GM23338 (cell line): ENCODE measurements around the gene FOXF1. TPM values are rescaled to one million over a fixed set of nuclear protein-coding genes. Genes with fewer than 3 reads are reported as not detected.
A peak's percentile ranks its signal among the peaks of the same experiment; 100 is the strongest.

Experiments used
- ATAC-seq: fragments of 200-7000 bp; cut with Tn5 transposase; 3 replicates; pipeline ENCODE4 v1.9.1; 2020
- DNase-seq: peaks from one replicate; pipeline ENCODE4 v3.0.0-alpha.2; 2015; ENCODE audit warnings: low spot score
- H2AFZ ChIP-seq: fragments of 200-600 bp; sonication (generic); 2 replicates; pipeline ENCODE4 v1.8.0; 2016; ENCODE audit warnings: antibody characterized with exemption, mild to moderate bottlenecking, moderate library complexity
- H3F3A ChIP-seq: fragments of 200-600 bp; sonication (generic); replicated peaks from 2 replicates; pipeline ENCODE4 v1.8.0; 2017; ENCODE audit warnings: antibody characterized with exemption, mixed run types, low read depth
- H3K27ac ChIP-seq: fragments of 200-600 bp; sonication (generic); 2 replicates; pipeline ENCODE4 v1.6.1; 2016; ENCODE audit warnings: low read depth
- H3K27me3 ChIP-seq: fragments of 200-600 bp; sonication (generic); 2 replicates; pipeline ENCODE4 v1.8.0; 2016; ENCODE audit warnings: mild to moderate bottlenecking, mixed run types, moderate library complexity; ENCODE audit not compliant: insufficient read depth
- H3K36me3 ChIP-seq: fragments of 200-600 bp; sonication (generic); 2 replicates; pipeline ENCODE4 v1.8.0; 2016; ENCODE audit warnings: mild to moderate bottlenecking; ENCODE audit not compliant: insufficient read depth
- H3K4me1 ChIP-seq: fragments of 200-600 bp; sonication (generic); 2 replicates; pipeline ENCODE4 v1.8.0; 2016; ENCODE audit warnings: mild to moderate bottlenecking, moderate library complexity; ENCODE audit not compliant: insufficient read depth
- H3K4me2 ChIP-seq: fragments of 200-600 bp; sonication (generic); 2 replicates; pipeline ENCODE4 v1.7.1; 2017; ENCODE audit warnings: mixed run types
- H3K4me3 ChIP-seq: fragments of 200-600 bp; sonication (generic); 2 replicates; pipeline ENCODE4 v1.6.1; 2016; ENCODE audit warnings: mixed run types
- H3K79me2 ChIP-seq: fragments of 200-600 bp; sonication (generic); replicated peaks from 2 replicates; pipeline ENCODE4 v1.8.0; 2017; ENCODE audit warnings: mild to moderate bottlenecking; ENCODE audit not compliant: insufficient read depth
- H3K9me2 ChIP-seq: fragments of 200-600 bp; sonication (generic); 2 replicates; pipeline ENCODE4 v1.8.0; 2017; ENCODE audit not compliant: insufficient read depth
- H4K20me1 ChIP-seq: fragments of 200-600 bp; sonication (generic); replicated peaks from 2 replicates; pipeline ENCODE4 v1.8.0; 2017; ENCODE audit warnings: mild to moderate bottlenecking; ENCODE audit not compliant: insufficient read depth
- H3K27ac Mint-ChIP-seq: 2 replicates; pipeline ENCODE4 v1.8.0; 2020; ENCODE audit warnings: inconsistent platforms, mild to moderate bottlenecking, moderate library complexity, mixed read lengths
- H3K27me3 Mint-ChIP-seq: 3 replicates; pipeline ENCODE4 v1.8.0; 2022; ENCODE audit warnings: low read depth, mild to moderate bottlenecking, moderate library complexity, mixed read lengths, inconsistent platforms; ENCODE audit not compliant: insufficient read depth, poor library complexity
- H3K36me3 Mint-ChIP-seq: 3 replicates; pipeline ENCODE4 v1.8.0; 2021; ENCODE audit warnings: low read depth, mild to moderate bottlenecking, inconsistent platforms, moderate library complexity, mixed read lengths
- H3K4me1 Mint-ChIP-seq: 3 replicates; pipeline ENCODE4 v1.8.0; 2020; ENCODE audit warnings: mild to moderate bottlenecking, inconsistent platforms, mixed read lengths
- H3K4me3 Mint-ChIP-seq: 3 replicates; pipeline ENCODE4 v1.8.0; 2021; ENCODE audit warnings: moderate library complexity, mild to moderate bottlenecking, inconsistent platforms, mixed read lengths
- H3K9me3 Mint-ChIP-seq: 3 replicates; pipeline ENCODE4 v1.8.0; 2020; ENCODE audit warnings: moderate library complexity, mild to moderate bottlenecking, inconsistent platforms, mixed read lengths
- CREB1 ChIP-seq: fragments of 250-450 bp; sonication (Bioruptor Pico); IDR thresholded peaks from 2 replicates; pipeline ENCODE4 v1.5.0; 2020; ENCODE audit warnings: low read depth, mild to moderate bottlenecking, moderate library complexity
- EZH2 ChIP-seq: fragments of 200-600 bp; sonication (generic); IDR thresholded peaks from one replicate; pipeline ENCODE4 v1.8.0; 2017; ENCODE audit warnings: antibody characterized with exemption, mild to moderate bottlenecking, low read depth; ENCODE audit not compliant: unreplicated experiment
- EZH2phosphoT487 ChIP-seq: fragments of 200-600 bp; sonication (generic); IDR thresholded peaks from one replicate; pipeline ENCODE4 v1.8.1; 2018; ENCODE audit warnings: antibody characterized with exemption; ENCODE audit not compliant: unreplicated experiment
- POLR2AphosphoS5 ChIP-seq: IDR thresholded peaks from 2 replicates; pipeline ENCODE4 v1.6.1; 2016; ENCODE audit warnings: antibody characterized with exemption, low read depth
- REST ChIP-seq: IDR thresholded peaks from one replicate; pipeline ENCODE4 v1.6.1; 2018; ENCODE audit warnings: antibody characterized with exemption; ENCODE audit not compliant: unreplicated experiment
- STAT1 ChIP-seq: IDR thresholded peaks from one replicate; pipeline ENCODE4 v1.6.1; 2016; ENCODE audit warnings: antibody characterized with exemption; ENCODE audit not compliant: unreplicated experiment
- ZNF114 ChIP-seq: fragments of 250-450 bp; sonication (Bioruptor Pico); IDR thresholded peaks from 2 replicates; pipeline ENCODE4 v1.5.0; 2020; ENCODE audit warnings: mild to moderate bottlenecking, moderate library complexity
- ZNF331 ChIP-seq: fragments of 250-450 bp; sonication (Bioruptor Pico); IDR thresholded peaks from 2 replicates; pipeline ENCODE4 v1.5.0; 2020; ENCODE audit warnings: low read depth, mild to moderate bottlenecking, moderate library complexity
- polyA plus RNA-seq: library from polyadenylated mRNA; unstranded; fragments of >200 nt; fragmentation: Nextera tagmentation; extraction: Ambion mirVana; gene quantifications from 2 replicates; pipeline ENCODE4 v1.2.1, GENCODE V29; 2016
- total RNA-seq: library from RNA; depleted of rRNA; stranded (reverse); fragments of >200 nt; shearing (Covaris generic); gene quantifications from 2 replicates; pipeline ENCODE4 v1.2.3, GENCODE V29; 2014
- TF ChIP-seq, protein P1 (sequence below), 2 experiments: fragments of 200-600 bp in 1 of 2; sonication (generic) in 1 of 2; conservative IDR thresholded peaks; 2 replicates each; pipeline versions ENCODE4 v1.5.1 to v1.6.1; 2016 to 2017; ENCODE audit warnings: antibody characterized with exemption in 2 of 2, low read depth in 2 of 2, mild to moderate bottlenecking in 2 of 2, moderate library complexity in 1 of 2

Gene FOXF1
- total and polyA plus RNA-seq, 2 experiments from 2014 or later = 0.10 to 0.15 TPM

- peak; percentile 42 for ATAC-seq
- TF ChIP-seq REST = no peak
- TF ChIP-seq, protein P1, sequence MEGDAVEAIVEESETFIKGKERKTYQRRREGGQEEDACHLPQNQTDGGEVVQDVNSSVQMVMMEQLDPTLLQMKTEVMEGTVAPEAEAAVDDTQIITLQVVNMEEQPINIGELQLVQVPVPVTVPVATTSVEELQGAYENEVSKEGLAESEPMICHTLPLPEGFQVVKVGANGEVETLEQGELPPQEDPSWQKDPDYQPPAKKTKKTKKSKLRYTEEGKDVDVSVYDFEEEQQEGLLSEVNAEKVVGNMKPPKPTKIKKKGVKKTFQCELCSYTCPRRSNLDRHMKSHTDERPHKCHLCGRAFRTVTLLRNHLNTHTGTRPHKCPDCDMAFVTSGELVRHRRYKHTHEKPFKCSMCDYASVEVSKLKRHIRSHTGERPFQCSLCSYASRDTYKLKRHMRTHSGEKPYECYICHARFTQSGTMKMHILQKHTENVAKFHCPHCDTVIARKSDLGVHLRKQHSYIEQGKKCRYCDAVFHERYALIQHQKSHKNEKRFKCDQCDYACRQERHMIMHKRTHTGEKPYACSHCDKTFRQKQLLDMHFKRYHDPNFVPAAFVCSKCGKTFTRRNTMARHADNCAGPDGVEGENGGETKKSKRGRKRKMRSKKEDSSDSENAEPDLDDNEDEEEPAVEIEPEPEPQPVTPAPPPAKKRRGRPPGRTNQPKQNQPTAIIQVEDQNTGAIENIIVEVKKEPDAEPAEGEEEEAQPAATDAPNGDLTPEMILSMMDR (conservative IDR thresholded peaks at IDR 0.05; ENCODE audit: low read depth in 2 of 2) = peak; percentile 10 to 24; a peak in 2 of 4 replicates
These were observed 18.0 kb downstream of the FOXF1 start for GRCh38 chr16:86528061-86528929.

DNA sequence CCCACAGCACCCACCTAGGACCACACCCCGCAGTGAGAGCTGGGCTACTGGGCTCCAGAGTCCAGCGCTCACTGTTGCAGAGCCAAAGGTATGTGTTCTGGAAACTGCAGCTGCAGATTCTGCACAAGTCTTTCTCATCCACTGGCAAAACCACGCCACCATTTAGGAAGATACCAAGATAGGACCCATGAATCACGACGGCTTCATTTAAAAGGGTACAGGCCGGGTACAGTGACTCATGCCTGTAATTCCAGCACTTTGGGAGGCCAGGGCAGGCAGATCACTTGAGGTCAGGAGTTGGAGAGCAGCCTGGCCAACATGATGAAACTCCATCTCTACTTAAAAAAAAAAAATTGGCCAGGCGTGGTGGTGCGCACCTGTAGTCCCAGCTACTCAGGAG is 18.8 kb downstream of the FOXF1 start:
- no peaks in the 10 kb centered on the region for H3K4me1 Mint-ChIP-seq
- Histone ChIP-seq H3K36me3 (no peaks in the 10 kb centered on the region), H3K4me3 (no peak overlapping the region), H3F3A (no peaks in the 10 kb centered on the region), H4K20me1 (no peaks in the 10 kb centered on the region), H3K27ac (no peak overlapping the region), H3K27me3 (no peaks in the 10 kb centered on the region), H2AFZ (no peak overlapping the region), H3K4me1 (0 out of 2 replicates have a peak, but pooled peaks cover 3% of the 10 kb centered on the region), H3K79me2 (no peaks in the 10 kb centered on the region), H3K4me2 (no peak overlapping the region), H3K9me2 (no peaks in the 10 kb centered on the region)
- H3K4me3 Mint-ChIP-seq = no peak overlapping the region
- ATAC-seq (no peak), DNase-seq (no peak)
- peaks cover 11% of the 10 kb centered on the region; the same call in 1 of the 3 replicates for H3K36me3 Mint-ChIP-seq
- H3K27ac Mint-ChIP-seq = no peak overlapping the region
- H3K27me3 Mint-ChIP-seq = peaks cover 17% of the 10 kb centered on the region
- H3K9me3 Mint-ChIP-seq = peaks cover 23% of the 10 kb centered on the region; the same call in 2 of the 3 replicates
- TF ChIP-seq ZNF114 (CRISPR knock-in tag) = no peak
- TF ChIP-seq, protein P1 (conservative IDR thresholded peaks at IDR 0.05; ENCODE audit: low read depth in 2 of 2) = no peak
- no peak for TF ChIP-seq POLR2AphosphoS5
- TF ChIP-seq ZNF331 (CRISPR knock-in tag) = no peak
- no peak for TF ChIP-seq CREB1 (CRISPR knock-in tag)
- no peak for TF ChIP-seq STAT1
- no peak for TF ChIP-seq EZH2
- TF ChIP-seq REST = no peak
- no peak for TF ChIP-seq EZH2phosphoT487

More at GRCh38 chr16:86528061-86528929, 18.0 kb downstream of the FOXF1 start:
- H3K9me3 Mint-ChIP-seq = peaks cover 23% of the 10 kb centered on the region; the same call in 2 of the 3 replicates
- Histone ChIP-seq H3K9me2 (no peaks in the 10 kb centered on the region), H3K36me3 (no peaks in the 10 kb centered on the region), H3K4me3 (no peak overlapping the region), H3K27ac (no peak overlapping the region), H2AFZ (no peak overlapping the region), H3K4me1 (0 out of 2 replicates have a peak, but pooled peaks cover 3% of the 10 kb centered on the region), H3K4me2 (no peak overlapping the region), H3K27me3 (no peaks in the 10 kb centered on the region), H3F3A (no peaks in the 10 kb centered on the region), H3K79me2 (no peaks in the 10 kb centered on the region), H4K20me1 (no peaks in the 10 kb centered on the region)
- no peak for DNase-seq
- no peak overlapping the region for H3K27ac Mint-ChIP-seq
- peaks cover 11% of the 10 kb centered on the region; the same call in 1 of the 3 replicates for H3K36me3 Mint-ChIP-seq
- peaks cover 19% of the 10 kb centered on the region for H3K27me3 Mint-ChIP-seq
- H3K4me1 Mint-ChIP-seq = no peaks in the 10 kb centered on the region
- no peak overlapping the region for H3K4me3 Mint-ChIP-seq
